HEK293 (cell line): ENCODE data around the gene KIF7.

Experiments
- CTCF ChIA-PET: fragments of 350-600 bp; formaldehyde crosslinking; extraction: SDS; loops from one replicate; lab custom pipeline; 2021; ENCODE audit warnings: antibody characterized with exemption; lab: Yijun Ruan, JAX
- POLR2A ChIA-PET: fragments of 300-600 bp; formaldehyde crosslinking; extraction: SDS; loops from one replicate; lab custom pipeline; 2020; ENCODE audit warnings: antibody characterized with exemption, inconsistent platforms; lab: Yijun Ruan, JAX
- H3K27ac ChIP-seq: fragments of 200-500 bp; sonication (Bioruptor generic); 2 replicates; pipeline ENCODE4 v1.5.1; 2014; ENCODE audit warnings: low read depth, low read length, control low read depth, inconsistent platforms; ENCODE audit errors: extremely low read depth
- H3K36me3 ChIP-seq, 2 experiments: fragments of 200-500 bp in 1 of 2; sonication (Bioruptor generic) in 1 of 2; 1 replicate in 1 of 2; 2 replicates in 1 of 2; pipeline ENCODE4 v1.5.1; 2014 to 2017; ENCODE audit warnings: inconsistent platforms in 2 of 2, low read length in 2 of 2; ENCODE audit not compliant: control insufficient read depth in 2 of 2, insufficient read depth in 1 of 2
- H3K4me1 ChIP-seq: fragments of 200-500 bp; sonication (Bioruptor generic); 2 replicates; pipeline ENCODE4 v1.5.1; 2014; ENCODE audit warnings: mild to moderate bottlenecking, low read length, inconsistent platforms; ENCODE audit not compliant: control insufficient read depth, insufficient read depth
- H3K4me3 ChIP-seq: 2 replicates; pipeline ENCODE4 v1.5.1; 2011; ENCODE audit warnings: low read depth, mild to moderate bottlenecking, control low read depth, low read length, moderate library complexity
- H3K9me3 ChIP-seq: fragments of 200-500 bp; sonication (Bioruptor generic); 2 replicates; pipeline ENCODE4 v1.5.1; 2014; ENCODE audit warnings: low read depth, low read length, inconsistent platforms; ENCODE audit not compliant: control insufficient read depth, insufficient read depth
- KLF10 ChIP-seq: fragments of 450-650 bp; IDR thresholded peaks from 2 replicates; pipeline ENCODE4 v1.5.1; 2018; ENCODE audit warnings: missing biosample characterization, mild to moderate bottlenecking, missing genetic modification characterization
- ZBTB20 ChIP-seq: fragments of 450-650 bp; formaldehyde crosslinking; IDR thresholded peaks from 2 replicates; pipeline ENCODE4 v1.5.1; 2016; ENCODE audit warnings: missing biosample characterization, missing genetic modification characterization
- ZFHX2 ChIP-seq: fragments of 450-650 bp; formaldehyde crosslinking; conservative IDR thresholded peaks from 2 replicates; pipeline ENCODE4 v1.5.1; 2016; ENCODE audit warnings: missing biosample characterization, missing genetic modification characterization
- ZIC2 ChIP-seq: fragments of 450-650 bp; formaldehyde crosslinking; IDR thresholded peaks from 2 replicates; pipeline ENCODE4 v1.5.1; 2016; ENCODE audit warnings: missing biosample characterization, missing genetic modification characterization
- ZNF146 ChIP-seq: fragments of 450-650 bp; formaldehyde crosslinking; IDR thresholded peaks from 2 replicates; pipeline ENCODE4 v1.5.1; 2016; ENCODE audit warnings: missing biosample characterization, missing genetic modification characterization
- ZNF174 ChIP-seq: fragments of 450-650 bp; formaldehyde crosslinking; IDR thresholded peaks from 2 replicates; pipeline ENCODE4 v1.5.0; 2017; ENCODE audit warnings: missing biosample characterization, mild to moderate bottlenecking, missing genetic modification characterization
- ZNF221 ChIP-seq: fragments of 450-650 bp; formaldehyde crosslinking; IDR thresholded peaks from 2 replicates; pipeline ENCODE4 v1.5.1; 2017; ENCODE audit warnings: missing biosample characterization, missing genetic modification characterization, borderline replicate concordance
- ZNF223 ChIP-seq: fragments of 450-650 bp; formaldehyde crosslinking; IDR thresholded peaks from 2 replicates; pipeline ENCODE4 v1.5.1; 2016; ENCODE audit warnings: missing biosample characterization, missing genetic modification characterization
- ZNF23 ChIP-seq: fragments of 450-650 bp; formaldehyde crosslinking; IDR thresholded peaks from 2 replicates; pipeline ENCODE4 v1.5.1; 2016; ENCODE audit warnings: missing biosample characterization, missing genetic modification characterization, borderline replicate concordance
- ZNF311 ChIP-seq: fragments of 450-650 bp; formaldehyde crosslinking; IDR thresholded peaks from 2 replicates; pipeline ENCODE4 v1.5.1; 2017; ENCODE audit warnings: missing biosample characterization, missing genetic modification characterization, borderline replicate concordance
- ZNF624 ChIP-seq: fragments of 450-650 bp; formaldehyde crosslinking; IDR thresholded peaks from 2 replicates; pipeline ENCODE4 v1.5.1; 2017; ENCODE audit warnings: missing biosample characterization, missing genetic modification characterization
- ZNF654 ChIP-seq: fragments of 450-650 bp; formaldehyde crosslinking; IDR thresholded peaks from 2 replicates; pipeline ENCODE4 v1.5.1; 2016; ENCODE audit warnings: low read depth, missing biosample characterization, missing genetic modification characterization
- ZNF660 ChIP-seq: fragments of 450-650 bp; IDR thresholded peaks from 2 replicates; pipeline ENCODE4 v1.5.1; 2018; ENCODE audit warnings: missing biosample characterization, mild to moderate bottlenecking, missing genetic modification characterization
- ZNF791 ChIP-seq: fragments of 450-650 bp; formaldehyde crosslinking; IDR thresholded peaks from 2 replicates; pipeline ENCODE4 v1.5.1; 2016; ENCODE audit warnings: missing biosample characterization, missing genetic modification characterization
- TF ChIP-seq, protein P1 (sequence below): fragments of 450-650 bp; IDR thresholded peaks from 2 replicates; pipeline ENCODE4 v1.5.1; 2018; ENCODE audit warnings: missing biosample characterization, mild to moderate bottlenecking, missing genetic modification characterization
- TF ChIP-seq, protein P2 (sequence below): fragments of 450-650 bp; formaldehyde crosslinking; IDR thresholded peaks from 2 replicates; pipeline ENCODE4 v1.5.1; 2016; ENCODE audit warnings: missing biosample characterization, missing genetic modification characterization
- TF ChIP-seq, protein P3 (sequence below): fragments of 450-650 bp; formaldehyde crosslinking; IDR thresholded peaks from 2 replicates; pipeline ENCODE4 v1.5.1; 2016; ENCODE audit warnings: missing biosample characterization, missing genetic modification characterization
- TF ChIP-seq, protein P4 (sequence below): fragments of 450-650 bp; formaldehyde crosslinking; conservative IDR thresholded peaks from 2 replicates; pipeline ENCODE4 v1.5.1; 2016; ENCODE audit warnings: low read depth, missing biosample characterization, missing genetic modification characterization

KIF7 gene

DNA sequence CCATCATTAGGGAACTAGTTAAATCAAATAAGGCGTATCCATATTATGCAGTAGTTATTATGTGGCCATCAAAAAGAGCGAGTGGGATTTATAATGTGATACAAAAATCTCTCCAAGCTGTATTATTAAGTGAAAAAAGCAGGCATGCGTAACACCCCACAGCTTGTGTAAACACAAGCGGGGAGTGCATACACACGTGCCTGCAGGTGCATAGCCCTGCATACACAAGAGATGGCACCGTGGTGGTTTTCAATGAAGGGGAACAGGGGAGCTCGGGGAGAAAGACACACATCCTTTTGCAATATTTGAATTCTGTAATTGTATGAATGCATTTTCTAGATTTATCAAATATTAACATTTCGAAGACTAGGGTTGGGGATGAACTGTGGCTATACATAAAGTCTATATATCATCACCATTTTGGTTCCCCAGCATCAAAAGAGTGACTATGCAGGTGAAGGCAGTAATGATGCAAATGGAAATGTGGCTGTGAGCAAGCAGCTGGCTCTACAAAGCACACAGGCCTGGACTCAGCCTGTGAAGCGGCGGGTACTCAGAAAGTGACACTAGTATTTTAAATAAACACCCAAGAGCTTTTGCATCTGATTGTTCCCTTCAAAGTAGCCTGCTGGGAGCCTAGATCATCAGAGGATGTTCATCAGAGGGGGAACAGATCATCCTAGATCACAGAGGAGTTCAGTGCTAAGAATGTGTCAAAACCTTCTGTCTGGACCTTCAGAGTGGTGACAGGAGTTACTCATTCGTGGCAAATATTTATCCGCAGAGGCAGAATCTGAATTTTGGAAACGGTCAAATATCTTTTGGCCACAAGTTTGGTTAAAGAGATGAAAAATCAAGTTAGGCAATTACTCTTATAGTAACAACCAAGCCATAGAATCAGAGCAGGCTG lies 9.4 kb upstream of the KIF7 start:
- no peaks in the 10 kb centered on the region for H3K9me3 ChIP-seq
- no peak overlapping the region for H3K27ac ChIP-seq
- H3K4me1 ChIP-seq, result no peaks in the 10 kb centered on the region
- TF ChIP-seq ZBTB20 (tag by site-specific recombination) (0 out of 2 replicates have a peak, but pooled peaks have one; percentile 25), ZNF791 (tag by site-specific recombination) (no peak)
- TF ChIP-seq, protein P1, sequence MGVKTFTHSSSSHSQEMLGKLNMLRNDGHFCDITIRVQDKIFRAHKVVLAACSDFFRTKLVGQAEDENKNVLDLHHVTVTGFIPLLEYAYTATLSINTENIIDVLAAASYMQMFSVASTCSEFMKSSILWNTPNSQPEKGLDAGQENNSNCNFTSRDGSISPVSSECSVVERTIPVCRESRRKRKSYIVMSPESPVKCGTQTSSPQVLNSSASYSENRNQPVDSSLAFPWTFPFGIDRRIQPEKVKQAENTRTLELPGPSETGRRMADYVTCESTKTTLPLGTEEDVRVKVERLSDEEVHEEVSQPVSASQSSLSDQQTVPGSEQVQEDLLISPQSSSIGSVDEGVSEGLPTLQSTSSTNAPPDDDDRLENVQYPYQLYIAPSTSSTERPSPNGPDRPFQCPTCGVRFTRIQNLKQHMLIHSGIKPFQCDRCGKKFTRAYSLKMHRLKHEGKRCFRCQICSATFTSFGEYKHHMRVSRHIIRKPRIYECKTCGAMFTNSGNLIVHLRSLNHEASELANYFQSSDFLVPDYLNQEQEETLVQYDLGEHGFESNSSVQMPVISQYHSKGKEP (tag by site-specific recombination), result 0 out of 2 replicates have a peak, but pooled peaks have one; percentile 33
- TF ChIP-seq, all 188 proteins: peak for 2
- ChIA-PET POLR2A (no interaction called here), CTCF (interaction anchor here (0.6 to 7.8 kb wide), 4 partner anchors 9 to 382 kb away, joined by 3 to 36 read pairs (median 17); no protein-coding TSS in a partner anchor)
- Histone ChIP-seq H3K4me3 (no peak overlapping the region), H3K36me3 (no peaks in the 10 kb centered on the region)

DNA sequence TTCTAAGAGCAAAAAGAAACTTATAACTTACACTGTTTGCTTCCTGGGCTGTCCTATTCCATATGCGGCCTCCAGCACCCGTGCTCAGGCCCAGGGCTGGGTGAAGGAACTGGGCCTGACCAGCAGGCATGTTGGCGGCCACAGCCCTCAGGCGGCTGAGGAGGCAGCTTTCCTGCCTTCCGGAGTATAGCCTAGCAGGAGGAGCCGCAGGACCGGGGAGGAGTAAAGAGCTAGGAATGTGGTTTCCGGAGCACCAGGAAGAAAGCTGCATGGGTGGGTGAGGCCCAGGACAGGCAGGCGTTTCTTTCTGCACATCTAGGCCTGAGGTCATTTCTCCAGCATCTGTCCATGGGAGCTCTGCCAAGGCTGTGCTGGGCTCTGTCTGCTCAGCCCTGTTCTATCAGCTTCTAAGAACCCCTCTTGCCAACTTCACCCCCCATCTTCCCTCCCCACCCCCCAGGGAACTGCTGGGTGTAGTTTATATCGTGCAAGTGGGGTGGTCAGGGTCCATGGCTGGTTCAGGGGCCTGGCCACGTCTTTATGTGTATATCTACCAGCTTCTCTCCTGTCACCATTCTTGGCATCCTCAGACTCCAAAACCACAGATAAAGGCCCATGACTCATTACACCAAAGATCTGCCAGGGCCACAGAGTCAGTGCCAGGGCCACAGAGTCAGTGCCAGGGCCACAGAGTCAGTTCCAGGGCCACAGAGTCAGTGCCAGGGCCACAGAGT lies 7.8 kb upstream of the KIF7 start:
- TF ChIP-seq, protein P2, sequence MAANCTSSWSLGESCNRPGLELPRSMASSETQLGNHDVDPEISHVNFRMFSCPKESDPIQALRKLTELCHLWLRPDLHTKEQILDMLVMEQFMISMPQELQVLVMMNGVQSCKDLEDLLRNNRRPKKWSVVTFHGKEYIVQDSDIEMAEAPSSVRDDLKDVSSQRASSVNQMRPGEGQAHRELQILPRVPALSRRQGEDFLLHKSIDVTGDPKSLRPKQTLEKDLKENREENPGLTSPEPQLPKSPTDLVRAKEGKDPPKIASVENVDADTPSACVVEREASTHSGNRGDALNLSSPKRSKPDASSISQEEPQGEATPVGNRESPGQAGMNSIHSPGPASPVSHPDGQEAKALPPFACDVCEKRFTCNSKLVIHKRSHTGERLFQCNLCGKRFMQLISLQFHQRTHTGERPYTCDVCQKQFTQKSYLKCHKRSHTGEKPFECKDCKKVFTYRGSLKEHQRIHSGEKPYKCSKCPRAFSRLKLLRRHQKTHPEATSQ (tag by site-specific recombination), result no peak
- TF ChIP-seq ZNF174 (tag by site-specific recombination), result no peak
- no peak for TF ChIP-seq ZNF654
- no peak for TF ChIP-seq ZNF146
- TF ChIP-seq ZIC2 (tag by site-specific recombination), result no peak
- TF ChIP-seq ZNF624 (tag by site-specific recombination), result no peak
- no peak for TF ChIP-seq ZFHX2
- no peak for TF ChIP-seq ZNF660
- no peak for TF ChIP-seq ZNF23 (tag by site-specific recombination)
- Histone ChIP-seq H3K27ac (no peak overlapping the region), H3K4me1 (no peaks in the 10 kb centered on the region), H3K9me3 (no peaks in the 10 kb centered on the region), H3K36me3 (no peaks in the 10 kb centered on the region), H3K4me3 (no peak overlapping the region)
- POLR2A ChIA-PET, result interaction anchor here (0.8 kb wide), 1 partner anchor 86 kb away, joined by 3 read pairs; no protein-coding TSS in a partner anchor
- CTCF ChIA-PET, result interaction anchor here (0.6 to 7.8 kb wide), 4 partner anchors 11 to 523 kb away, joined by 3 to 36 read pairs (median 18); no protein-coding TSS in a partner anchor

DNA sequence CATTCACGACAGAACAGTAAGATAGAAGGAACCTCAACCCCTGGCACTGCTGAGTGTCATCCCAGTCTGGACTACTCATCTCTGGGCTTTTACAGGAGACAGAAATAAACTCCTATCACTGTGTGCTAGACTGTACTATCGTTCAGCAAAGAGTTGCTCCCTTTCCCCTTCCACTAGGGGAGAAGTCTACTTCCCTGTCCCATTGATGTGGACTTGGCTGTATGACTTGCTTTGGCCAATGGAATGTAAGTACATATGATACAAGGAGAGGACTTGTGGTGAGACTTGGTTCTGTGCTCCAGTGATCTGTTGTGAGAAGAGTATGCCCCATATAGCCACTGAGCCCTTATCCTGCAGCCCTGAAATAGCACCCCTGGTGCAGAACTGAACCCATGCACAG lies 5.3 kb upstream of the KIF7 start:
- no peak overlapping the region for H3K4me3 ChIP-seq
- TF ChIP-seq ZNF223 (no peak), ZNF660 (no peak), ZNF221 (tag by site-specific recombination) (no peak), ZNF311 (tag by site-specific recombination) (no peak), KLF10 (tag by site-specific recombination) (no peak)
- TF ChIP-seq, protein P3, sequence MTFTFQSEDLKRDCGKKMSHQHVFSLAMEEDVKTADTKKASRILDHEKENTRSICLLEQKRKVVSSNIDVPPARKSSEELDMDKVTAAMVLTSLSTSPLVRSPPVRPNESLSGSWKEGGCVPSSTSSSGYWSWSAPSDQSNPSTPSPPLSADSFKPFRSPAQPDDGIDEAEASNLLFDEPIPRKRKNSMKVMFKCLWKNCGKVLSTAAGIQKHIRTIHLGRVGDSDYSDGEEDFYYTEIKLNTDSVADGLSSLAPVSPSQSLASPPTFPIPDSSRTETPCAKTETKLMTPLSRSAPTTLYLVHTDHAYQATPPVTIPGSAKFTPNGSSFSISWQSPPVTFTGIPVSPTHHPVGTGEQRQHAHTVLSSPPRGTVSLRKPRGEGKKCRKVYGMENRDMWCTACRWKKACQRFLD (tag by site-specific recombination), result no peak
- TF ChIP-seq, protein P4, sequence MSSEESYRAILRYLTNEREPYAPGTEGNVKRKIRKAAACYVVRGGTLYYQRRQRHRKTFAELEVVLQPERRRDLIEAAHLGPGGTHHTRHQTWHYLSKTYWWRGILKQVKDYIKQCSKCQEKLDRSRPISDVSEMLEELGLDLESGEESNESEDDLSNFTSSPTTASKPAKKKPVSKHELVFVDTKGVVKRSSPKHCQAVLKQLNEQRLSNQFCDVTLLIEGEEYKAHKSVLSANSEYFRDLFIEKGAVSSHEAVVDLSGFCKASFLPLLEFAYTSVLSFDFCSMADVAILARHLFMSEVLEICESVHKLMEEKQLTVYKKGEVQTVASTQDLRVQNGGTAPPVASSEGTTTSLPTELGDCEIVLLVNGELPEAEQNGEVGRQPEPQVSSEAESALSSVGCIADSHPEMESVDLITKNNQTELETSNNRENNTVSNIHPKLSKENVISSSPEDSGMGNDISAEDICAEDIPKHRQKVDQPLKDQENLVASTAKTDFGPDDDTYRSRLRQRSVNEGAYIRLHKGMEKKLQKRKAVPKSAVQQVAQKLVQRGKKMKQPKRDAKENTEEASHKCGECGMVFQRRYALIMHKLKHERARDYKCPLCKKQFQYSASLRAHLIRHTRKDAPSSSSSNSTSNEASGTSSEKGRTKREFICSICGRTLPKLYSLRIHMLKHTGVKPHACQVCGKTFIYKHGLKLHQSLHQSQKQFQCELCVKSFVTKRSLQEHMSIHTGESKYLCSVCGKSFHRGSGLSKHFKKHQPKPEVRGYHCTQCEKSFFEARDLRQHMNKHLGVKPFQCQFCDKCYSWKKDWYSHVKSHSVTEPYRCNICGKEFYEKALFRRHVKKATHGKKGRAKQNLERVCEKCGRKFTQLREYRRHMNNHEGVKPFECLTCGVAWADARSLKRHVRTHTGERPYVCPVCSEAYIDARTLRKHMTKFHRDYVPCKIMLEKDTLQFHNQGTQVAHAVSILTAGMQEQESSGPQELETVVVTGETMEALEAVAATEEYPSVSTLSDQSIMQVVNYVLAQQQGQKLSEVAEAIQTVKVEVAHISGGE (tag by site-specific recombination), result no peak
- no peaks in the 10 kb centered on the region for H3K9me3 ChIP-seq
- CTCF ChIA-PET, result interaction anchor here (0.8 to 7.8 kb wide), 3 partner anchors 10 to 14 kb away, joined by 3 to 36 read pairs (median 31); no protein-coding TSS in a partner anchor
- H3K4me1 ChIP-seq, result peaks cover 3% of the 10 kb centered on the region; the same call in 1 of the 2 replicates
- H3K27ac ChIP-seq, result no peak overlapping the region
- H3K36me3 ChIP-seq, result no peaks in the 10 kb centered on the region
- POLR2A ChIA-PET, result interaction anchor here (0.5 to 0.6 kb wide), 2 partner anchors 239 to 674 kb away, joined by 8 to 10 read pairs; no protein-coding TSS in a partner anchor
